ENCODE measurements around the gene SAMD15.
A peak's percentile ranks its signal among the peaks of the same experiment; 100 is the strongest.

SAMD15 gene

DNA sequence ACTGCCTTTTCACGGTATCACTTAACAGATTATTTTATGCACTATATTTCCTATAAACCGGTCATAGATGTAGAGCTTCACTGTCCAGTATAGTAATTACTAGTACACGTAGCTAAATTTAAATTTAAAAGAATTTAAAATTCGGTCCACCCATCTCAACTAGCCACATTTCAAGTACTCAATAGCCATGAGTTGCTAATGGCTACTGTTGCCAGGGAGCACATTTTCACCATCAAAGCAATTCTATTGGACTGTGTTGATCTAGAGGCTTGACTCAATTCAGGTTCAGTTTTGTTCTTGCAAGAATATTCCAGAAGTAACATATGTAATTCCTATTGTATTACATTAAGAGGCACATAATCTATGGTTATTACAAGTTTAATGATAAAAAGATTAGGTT lies 20.3 kb upstream of the SAMD15 start:
- Histone ChIP-seq H3K27ac (ENCODE audit: extremely low read depth, low read depth, low read length) (no peak overlapping the region), H3K36me3 (ENCODE audit: control insufficient read depth in 2 of 2, insufficient read depth in 1 of 2, low read length in 2 of 2) (no peaks in the 10 kb centered on the region), H3K9me3 (ENCODE audit: control insufficient read depth, insufficient read depth, low read depth, low read length) (no peaks in the 10 kb centered on the region), H3K4me3 (ENCODE audit: low read depth, low read length) (no peak overlapping the region), H3K4me1 (ENCODE audit: control insufficient read depth, insufficient read depth, low read length) (no peaks in the 10 kb centered on the region)
- CTCF ChIA-PET: interaction anchor here (0.5 kb wide), 1 partner anchor 230 kb away, joined by 3 read pairs; no protein-coding TSS in a partner anchor
- POLR2A ChIA-PET: no interaction called here
- TF ChIP-seq, protein P1, sequence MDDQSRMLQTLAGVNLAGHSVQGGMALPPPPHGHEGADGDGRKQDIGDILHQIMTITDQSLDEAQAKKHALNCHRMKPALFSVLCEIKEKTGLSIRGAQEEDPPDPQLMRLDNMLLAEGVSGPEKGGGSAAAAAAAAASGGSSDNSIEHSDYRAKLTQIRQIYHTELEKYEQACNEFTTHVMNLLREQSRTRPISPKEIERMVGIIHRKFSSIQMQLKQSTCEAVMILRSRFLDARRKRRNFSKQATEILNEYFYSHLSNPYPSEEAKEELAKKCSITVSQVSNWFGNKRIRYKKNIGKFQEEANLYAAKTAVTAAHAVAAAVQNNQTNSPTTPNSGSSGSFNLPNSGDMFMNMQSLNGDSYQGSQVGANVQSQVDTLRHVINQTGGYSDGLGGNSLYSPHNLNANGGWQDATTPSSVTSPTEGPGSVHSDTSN (CRISPR knock-in tag; IDR thresholded peaks at IDR 0.05): no peak
- TF ChIP-seq ZNF302 (tag by site-specific recombination; IDR thresholded peaks at IDR 0.05; ENCODE audit: low read depth) (no peak), GLIS2 (tag by site-specific recombination; IDR thresholded peaks at IDR 0.05) (no peak), GLI2 (tag by site-specific recombination; IDR thresholded peaks at IDR 0.05; ENCODE audit: borderline replicate concordance, low read depth) (no peak), ZNF169 (tag by site-specific recombination; IDR thresholded peaks at IDR 0.05) (no peak), GLI4 (tag by site-specific recombination; IDR thresholded peaks at IDR 0.05) (no peak), ZNF423 (tag by site-specific recombination; IDR thresholded peaks at IDR 0.05) (no peak), ZBTB8A (tag by site-specific recombination; IDR thresholded peaks at IDR 0.05) (no peak), HOXA7 (CRISPR knock-in tag; IDR thresholded peaks at IDR 0.05; ENCODE audit: borderline replicate concordance) (no peak), ZNF155 (tag by site-specific recombination; IDR thresholded peaks at IDR 0.05) (no peak), HOXC10 (CRISPR knock-in tag; IDR thresholded peaks at IDR 0.05) (no peak), GLIS1 (tag by site-specific recombination; IDR thresholded peaks at IDR 0.05) (no peak), ZNF24 (tag by site-specific recombination; IDR thresholded peaks at IDR 0.05) (no peak), ZNF157 (tag by site-specific recombination; IDR thresholded peaks at IDR 0.05) (no peak), ZNF791 (tag by site-specific recombination; IDR thresholded peaks at IDR 0.05) (no peak)
- TF ChIP-seq, protein P2, sequence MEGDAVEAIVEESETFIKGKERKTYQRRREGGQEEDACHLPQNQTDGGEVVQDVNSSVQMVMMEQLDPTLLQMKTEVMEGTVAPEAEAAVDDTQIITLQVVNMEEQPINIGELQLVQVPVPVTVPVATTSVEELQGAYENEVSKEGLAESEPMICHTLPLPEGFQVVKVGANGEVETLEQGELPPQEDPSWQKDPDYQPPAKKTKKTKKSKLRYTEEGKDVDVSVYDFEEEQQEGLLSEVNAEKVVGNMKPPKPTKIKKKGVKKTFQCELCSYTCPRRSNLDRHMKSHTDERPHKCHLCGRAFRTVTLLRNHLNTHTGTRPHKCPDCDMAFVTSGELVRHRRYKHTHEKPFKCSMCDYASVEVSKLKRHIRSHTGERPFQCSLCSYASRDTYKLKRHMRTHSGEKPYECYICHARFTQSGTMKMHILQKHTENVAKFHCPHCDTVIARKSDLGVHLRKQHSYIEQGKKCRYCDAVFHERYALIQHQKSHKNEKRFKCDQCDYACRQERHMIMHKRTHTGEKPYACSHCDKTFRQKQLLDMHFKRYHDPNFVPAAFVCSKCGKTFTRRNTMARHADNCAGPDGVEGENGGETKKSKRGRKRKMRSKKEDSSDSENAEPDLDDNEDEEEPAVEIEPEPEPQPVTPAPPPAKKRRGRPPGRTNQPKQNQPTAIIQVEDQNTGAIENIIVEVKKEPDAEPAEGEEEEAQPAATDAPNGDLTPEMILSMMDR (tag by site-specific recombination; IDR thresholded peaks at IDR 0.05): no peak
- TF ChIP-seq, protein P3, sequence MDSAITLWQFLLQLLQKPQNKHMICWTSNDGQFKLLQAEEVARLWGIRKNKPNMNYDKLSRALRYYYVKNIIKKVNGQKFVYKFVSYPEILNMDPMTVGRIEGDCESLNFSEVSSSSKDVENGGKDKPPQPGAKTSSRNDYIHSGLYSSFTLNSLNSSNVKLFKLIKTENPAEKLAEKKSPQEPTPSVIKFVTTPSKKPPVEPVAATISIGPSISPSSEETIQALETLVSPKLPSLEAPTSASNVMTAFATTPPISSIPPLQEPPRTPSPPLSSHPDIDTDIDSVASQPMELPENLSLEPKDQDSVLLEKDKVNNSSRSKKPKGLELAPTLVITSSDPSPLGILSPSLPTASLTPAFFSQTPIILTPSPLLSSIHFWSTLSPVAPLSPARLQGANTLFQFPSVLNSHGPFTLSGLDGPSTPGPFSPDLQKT (IDR thresholded peaks at IDR 0.05; ENCODE audit: borderline replicate concordance, low read depth, low read length): no peak

DNA sequence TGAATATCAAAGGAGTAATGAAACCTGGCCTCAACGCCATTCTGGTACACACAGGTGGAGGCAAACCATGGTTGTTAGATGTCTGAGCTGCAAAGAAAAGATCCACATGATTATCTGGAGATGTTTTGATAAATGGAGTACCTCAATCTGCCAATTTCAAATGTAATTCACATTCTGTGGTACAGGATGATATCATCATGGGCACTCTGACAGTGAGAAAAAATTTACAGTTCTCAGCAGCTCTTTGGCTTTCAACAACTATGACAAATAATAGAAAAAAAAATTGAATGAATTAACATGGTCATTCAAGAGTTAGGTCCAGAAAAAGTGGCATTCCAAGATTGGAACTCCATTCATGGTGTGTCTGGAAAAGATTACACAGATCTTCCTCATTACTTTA lies 17.6 kb upstream of the SAMD15 start:
- Histone ChIP-seq H3K4me3 (ENCODE audit: low read depth, low read length) (no peak overlapping the region), H3K27ac (ENCODE audit: extremely low read depth, low read depth, low read length) (no peak overlapping the region), H3K36me3 (ENCODE audit: control insufficient read depth in 2 of 2, insufficient read depth in 1 of 2, low read length in 2 of 2) (no peaks in the 10 kb centered on the region; a peak in 1 of 3 replicates), H3K4me1 (ENCODE audit: control insufficient read depth, insufficient read depth, low read length) (no peaks in the 10 kb centered on the region), H3K9me3 (ENCODE audit: control insufficient read depth, insufficient read depth, low read depth, low read length) (no peaks in the 10 kb centered on the region)
- TF ChIP-seq ZNF423 (tag by site-specific recombination; IDR thresholded peaks at IDR 0.05) (no peak), ZNF211 (tag by site-specific recombination; IDR thresholded peaks at IDR 0.05; ENCODE audit: low read depth) (no peak), HOXC10 (CRISPR knock-in tag; IDR thresholded peaks at IDR 0.05) (no peak), ZNF394 (tag by site-specific recombination; IDR thresholded peaks at IDR 0.05; ENCODE audit: borderline replicate concordance) (peak; percentile 30; the same call in 1 of the 2 replicates)
- TF ChIP-seq, protein P4, sequence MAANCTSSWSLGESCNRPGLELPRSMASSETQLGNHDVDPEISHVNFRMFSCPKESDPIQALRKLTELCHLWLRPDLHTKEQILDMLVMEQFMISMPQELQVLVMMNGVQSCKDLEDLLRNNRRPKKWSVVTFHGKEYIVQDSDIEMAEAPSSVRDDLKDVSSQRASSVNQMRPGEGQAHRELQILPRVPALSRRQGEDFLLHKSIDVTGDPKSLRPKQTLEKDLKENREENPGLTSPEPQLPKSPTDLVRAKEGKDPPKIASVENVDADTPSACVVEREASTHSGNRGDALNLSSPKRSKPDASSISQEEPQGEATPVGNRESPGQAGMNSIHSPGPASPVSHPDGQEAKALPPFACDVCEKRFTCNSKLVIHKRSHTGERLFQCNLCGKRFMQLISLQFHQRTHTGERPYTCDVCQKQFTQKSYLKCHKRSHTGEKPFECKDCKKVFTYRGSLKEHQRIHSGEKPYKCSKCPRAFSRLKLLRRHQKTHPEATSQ (tag by site-specific recombination; IDR thresholded peaks at IDR 0.05): no peak
- TF ChIP-seq, protein P5, sequence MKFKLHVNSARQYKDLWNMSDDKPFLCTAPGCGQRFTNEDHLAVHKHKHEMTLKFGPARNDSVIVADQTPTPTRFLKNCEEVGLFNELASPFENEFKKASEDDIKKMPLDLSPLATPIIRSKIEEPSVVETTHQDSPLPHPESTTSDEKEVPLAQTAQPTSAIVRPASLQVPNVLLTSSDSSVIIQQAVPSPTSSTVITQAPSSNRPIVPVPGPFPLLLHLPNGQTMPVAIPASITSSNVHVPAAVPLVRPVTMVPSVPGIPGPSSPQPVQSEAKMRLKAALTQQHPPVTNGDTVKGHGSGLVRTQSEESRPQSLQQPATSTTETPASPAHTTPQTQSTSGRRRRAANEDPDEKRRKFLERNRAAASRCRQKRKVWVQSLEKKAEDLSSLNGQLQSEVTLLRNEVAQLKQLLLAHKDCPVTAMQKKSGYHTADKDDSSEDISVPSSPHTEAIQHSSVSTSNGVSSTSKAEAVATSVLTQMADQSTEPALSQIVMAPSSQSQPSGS (tag by site-specific recombination; IDR thresholded peaks at IDR 0.05; ENCODE audit: low read depth): no peak
- CTCF ChIA-PET: interaction anchor here (1.1 kb wide), 1 partner anchor 11 kb away, joined by 4 read pairs; no protein-coding TSS in a partner anchor
- POLR2A ChIA-PET: interaction anchor here (1.6 kb wide), 1 partner anchor 17 kb away, joined by 3 read pairs; the partner anchor contains the start of genes SAMD15 and TMED8

Data from HEK293 (cell line).